Activated CD4-positive, CD25-positive, alpha-beta regulatory T cell treated with anti-CD3 and anti-CD28 coated beads, Interleukin-2, amount 50 U/mL, for 16 hours (primary cell): ENCODE data around the gene SLMAP.

Experiments used
- DNase-seq: peaks from one replicate; pipeline ENCODE4 v3.0.0-alpha.2; 2020; ENCODE audit warnings: low read depth, low spot score

The SLMAP gene

DNA sequence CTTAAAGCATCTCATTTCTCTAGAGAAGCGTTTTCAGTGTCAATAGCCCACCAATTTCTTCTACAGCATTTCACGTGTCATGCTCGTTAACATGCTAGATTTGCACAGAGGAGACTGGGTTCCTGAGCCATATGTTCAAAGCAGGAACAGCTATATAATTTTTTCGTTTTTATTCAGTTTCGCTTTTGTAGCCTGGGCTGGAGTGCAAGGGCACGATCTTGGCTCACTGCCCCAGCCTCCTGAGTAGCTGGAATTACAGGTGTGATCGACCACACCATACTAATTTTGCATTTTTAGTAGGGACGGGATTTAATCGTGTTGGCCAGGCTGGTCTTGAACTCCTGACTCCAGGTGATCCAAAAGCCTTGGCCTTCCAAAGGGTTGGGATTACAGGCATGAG, 6.6 kb upstream of the SLMAP start:
- no peak for DNase-seq

GRCh38 chr3:57752307-57752706, 3.8 kb upstream of the SLMAP start:
- no peak for DNase-seq

DNA sequence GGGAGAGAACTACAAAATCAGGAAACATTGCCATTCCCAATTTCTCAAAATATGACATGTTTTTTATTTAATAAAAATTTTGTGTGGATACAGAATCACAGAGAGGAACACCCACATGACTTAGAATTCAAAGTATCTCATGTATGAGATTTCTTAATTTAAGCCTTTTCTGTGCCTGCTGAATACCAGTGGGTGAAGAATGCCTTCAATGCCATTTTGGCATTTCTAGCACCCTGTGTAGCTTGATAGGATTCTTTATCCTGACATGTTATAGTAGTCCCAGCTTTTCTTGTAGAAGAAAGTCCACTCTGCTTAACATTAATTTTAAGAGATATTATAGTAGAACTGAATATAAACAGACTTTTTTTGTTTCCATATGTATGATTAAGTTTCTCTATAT, 3.1 kb upstream of the SLMAP start:
- no peak for DNase-seq

- DNase-seq = no peak
These were observed 787 bp upstream of the SLMAP start for GRCh38 chr3:57755368-57755675.

DNA sequence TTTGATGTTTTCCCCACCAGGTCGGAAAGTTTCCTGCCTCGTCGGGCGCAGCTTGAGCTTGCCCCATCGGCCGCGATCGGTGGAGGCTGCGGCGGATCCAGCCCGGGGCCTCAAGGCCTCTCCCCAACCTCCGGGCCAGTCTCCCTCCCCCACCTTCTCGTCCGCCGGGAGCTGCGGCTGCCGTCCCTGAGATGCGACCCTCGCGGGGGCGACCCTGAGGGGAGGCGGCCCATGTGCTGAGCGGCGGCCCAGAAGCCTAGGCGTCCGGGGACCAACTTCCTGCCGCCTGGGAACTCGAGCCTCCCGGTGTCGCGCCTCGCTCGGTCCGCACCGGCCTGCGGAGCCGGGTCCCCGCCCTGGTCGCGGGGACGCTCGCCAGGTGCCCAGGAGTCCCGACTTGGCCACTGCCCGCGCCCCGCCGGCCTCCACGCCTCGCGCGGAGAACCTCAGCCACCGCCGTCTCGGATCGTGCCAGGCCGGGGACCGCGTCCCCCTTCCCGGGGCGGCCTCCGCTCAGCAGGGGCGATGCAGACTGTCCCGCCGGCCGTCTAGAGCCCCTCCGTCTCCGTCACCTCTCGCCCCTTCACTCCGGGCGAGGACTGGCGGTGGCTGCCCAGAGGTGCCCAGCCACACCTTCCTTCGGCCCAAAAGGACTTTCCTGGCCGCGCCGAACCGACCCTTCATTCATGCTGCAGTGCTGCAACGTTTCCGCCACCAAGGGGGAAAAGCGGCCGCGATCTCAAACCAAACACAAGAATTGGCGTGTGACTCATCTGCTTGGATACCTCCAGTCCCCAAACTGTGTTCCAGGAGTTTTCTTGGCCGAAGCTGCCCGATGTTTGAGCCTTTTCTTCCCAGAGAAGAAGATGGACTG, 656 bp downstream of the SLMAP start:
- peak; percentile 5 for DNase-seq

GRCh38 chr3:57757642-57758297, 1.7 kb downstream of the SLMAP start:
- DNase-seq = no peak

GRCh38 chr3:57758686-57759085, 2.6 kb downstream of the SLMAP start:
- no peak for DNase-seq

DNA sequence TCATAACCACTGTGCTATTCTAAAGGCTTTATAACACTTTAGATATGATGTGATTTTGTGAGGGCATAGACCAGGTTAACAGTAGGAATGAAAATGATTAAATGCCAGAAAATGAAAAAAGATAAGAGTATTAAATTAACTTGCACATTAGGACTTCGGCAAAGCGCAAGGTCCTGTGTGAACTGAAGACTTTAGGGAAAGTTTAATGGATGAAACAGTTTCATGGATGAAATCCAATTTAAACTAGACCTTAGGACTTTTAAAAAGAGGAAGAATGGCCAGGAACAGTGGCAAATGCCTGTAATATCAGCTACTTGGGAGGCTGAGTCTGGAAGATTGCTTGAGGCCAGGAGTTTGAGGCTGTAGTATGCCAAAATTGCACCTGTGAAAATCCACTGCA, 8.7 kb downstream of the SLMAP start:
- DNase-seq = no peak

- DNase-seq = no peak
These were observed 12.5 kb downstream of the SLMAP start for GRCh38 chr3:57768595-57768994.

DNA sequence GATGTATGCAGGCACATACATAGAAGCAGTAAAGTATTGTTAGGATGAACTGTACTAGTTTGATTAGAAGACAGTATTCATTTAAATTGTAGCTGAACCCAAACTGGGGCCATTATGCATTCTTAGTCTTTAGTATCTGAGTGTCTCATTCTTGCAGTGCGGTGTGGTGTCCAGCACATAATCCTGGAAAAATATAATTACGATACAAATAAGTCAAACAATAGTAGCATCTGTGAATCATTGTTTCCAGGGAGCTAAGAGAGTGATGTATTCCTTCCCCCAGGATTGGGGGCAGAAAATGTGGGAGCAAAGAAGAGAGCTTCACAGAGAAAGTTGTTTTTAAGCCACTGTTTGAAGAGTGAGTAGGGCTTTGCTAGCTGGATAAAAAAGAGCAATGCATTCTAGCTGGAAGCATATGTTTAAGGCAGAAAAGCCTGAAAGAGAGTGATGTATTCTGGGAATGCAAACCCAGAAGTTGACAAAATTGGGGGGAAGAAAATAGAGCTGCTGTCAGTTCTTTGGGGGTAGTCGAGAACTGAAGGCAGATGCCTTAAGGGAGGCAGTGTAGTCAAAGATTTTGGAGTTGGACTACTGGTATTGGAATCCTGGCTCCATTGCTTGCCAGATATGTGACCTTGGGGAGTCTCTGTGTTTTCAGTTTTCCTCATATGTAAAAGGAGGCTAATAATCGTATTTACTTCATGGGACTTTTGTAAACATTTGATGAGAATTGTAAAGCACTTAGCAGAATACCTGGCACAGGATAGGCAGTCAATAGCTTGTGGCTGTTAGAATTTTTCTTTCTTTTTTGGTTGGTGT, 14.1 kb downstream of the SLMAP start:
- no peak for DNase-seq

- no peak for DNase-seq
These were observed 16.1 kb downstream of the SLMAP start for GRCh38 chr3:57772251-57772650.

DNA sequence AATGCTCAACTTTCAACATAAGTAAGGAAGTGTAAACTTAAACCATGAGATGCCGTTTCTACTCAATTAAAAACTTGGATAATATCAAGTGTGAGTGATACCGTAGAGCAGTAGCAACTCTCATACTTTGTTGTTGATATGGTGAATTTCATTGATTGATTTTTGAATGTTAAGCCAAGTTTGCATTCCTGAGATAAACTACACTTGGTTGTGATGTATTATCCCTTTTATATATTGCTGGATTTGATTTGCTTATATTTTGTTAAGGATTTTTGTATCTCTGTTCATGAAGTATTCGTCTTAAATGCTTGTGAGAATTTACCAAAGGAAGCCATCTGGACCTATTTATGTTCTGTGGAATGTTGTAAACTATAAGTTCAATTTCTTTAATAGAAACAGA, 21.7 kb downstream of the SLMAP start:
- no peak for DNase-seq

- no peak for DNase-seq
These were observed 22.4 kb downstream of the SLMAP start for GRCh38 chr3:57778494-57778893.

GRCh38 chr3:57779666-57780065, 23.6 kb downstream of the SLMAP start:
- no peak for DNase-seq

DNA sequence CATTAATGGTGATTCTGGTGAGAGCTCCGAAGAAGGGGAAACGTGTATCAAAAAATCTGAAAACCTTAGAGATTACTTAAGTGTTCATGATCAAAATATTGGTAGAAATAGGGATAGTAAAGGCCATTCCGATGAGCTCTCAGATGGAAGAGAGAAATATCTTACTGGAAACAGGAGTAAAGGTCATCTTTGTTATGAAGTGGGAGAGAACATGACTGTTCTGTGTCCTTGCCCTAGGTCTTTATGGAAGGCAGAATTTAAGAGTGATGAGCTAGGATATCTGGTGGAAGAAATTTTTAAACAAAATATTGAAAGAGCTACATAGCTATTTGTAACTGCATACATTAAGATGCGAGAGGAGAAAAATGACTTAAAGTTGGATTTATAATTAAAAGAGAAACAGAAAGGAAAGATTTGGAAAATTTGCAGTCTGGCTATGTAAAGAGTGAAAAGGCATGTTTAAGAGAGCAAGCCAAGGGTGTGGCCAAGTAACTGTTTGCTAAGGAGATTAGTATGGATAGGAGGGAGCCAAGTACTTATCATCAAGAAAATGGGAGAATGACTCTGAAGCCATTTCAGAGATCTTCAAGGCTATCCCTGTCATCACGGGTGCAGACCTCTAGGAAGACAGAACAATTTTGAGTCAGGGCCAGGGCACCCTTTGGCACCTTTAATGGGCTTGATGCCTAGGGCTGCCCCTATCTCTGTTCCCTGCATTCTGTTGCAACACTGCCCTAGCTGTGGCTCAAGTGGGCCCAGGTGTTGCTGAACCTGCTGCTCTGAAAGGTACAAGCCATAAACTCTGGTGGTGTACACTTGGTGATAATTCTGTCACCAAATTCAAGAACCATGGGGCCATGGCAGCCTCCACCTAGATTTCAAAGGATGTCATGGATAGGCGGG, 27.3 kb downstream of the SLMAP start:
- no peak for DNase-seq

- DNase-seq = no peak
These were observed 28.1 kb downstream of the SLMAP start for GRCh38 chr3:57784089-57784735.

GRCh38 chr3:57785446-57785845, 29.3 kb downstream of the SLMAP start:
- no peak for DNase-seq

DNA sequence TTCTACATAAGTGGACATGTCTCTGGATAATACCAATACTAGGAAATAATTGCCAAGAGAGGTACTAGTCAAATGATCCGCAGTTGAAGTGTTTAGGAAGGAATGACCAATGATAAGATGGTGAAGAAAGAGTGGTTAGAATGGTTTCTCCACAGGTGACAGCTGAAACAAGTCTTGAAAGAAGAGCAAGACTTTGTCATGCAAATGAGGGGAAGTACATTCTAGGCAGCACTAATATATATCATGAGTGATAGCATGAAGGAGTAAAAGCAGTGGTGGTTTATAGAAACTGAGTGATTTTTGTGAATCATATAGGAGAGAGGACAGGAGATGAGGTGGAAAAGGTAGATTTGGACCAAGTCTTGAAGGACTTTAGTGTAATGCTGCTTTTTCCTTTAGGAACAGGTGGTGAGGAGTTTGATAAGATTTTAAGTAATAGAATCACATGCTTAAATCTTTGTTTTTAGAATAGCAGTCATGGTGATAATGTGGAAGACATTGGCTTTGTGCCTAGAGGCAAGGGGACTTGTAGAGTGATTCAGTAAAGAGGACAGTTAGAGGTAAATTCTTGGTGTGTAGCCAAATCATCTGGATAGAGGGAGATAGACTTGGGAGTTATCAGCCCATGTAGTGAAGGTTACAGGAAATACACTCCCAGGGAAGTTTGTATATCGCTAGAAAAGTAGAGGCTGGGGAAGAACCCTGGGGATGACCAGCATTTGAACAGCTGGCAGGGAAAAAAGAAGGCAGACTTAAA, 31.9 kb downstream of the SLMAP start:
- no peak for DNase-seq

- DNase-seq = no peak
These were observed 32.5 kb downstream of the SLMAP start for GRCh38 chr3:57788624-57789018.

DNA sequence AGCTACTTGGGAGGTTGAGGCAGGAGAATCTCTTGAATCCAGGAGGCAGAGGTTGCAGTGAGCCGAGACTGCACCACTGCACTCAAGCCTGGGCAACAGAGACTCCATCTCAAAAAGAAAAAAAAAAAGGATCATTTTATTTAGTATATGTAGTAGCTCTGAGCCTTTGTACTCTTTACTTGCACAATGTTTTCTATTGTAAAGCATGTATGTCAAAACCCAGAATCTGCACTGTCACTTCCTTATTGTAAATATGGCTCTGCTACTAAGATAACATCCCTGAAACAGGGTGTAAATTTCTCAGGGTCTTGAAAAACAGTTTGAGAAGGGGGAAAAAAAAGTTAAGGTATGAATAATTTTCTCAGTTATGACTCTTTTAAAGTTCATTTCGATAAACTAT, 35.1 kb downstream of the SLMAP start:
- DNase-seq = no peak
